CD4-positive, alpha-beta T cell (primary cell): ENCODE data around the gene MIER1. TPM values are rescaled to one million over a fixed set of nuclear protein-coding genes. Genes with fewer than 3 reads are reported as not detected.

Source experiments
- ATAC-seq: fragments of 200-7000 bp; cut with Tn5 transposase; one replicate; pipeline ENCODE4 v1.10.0; 2022; ENCODE audit warnings: mild to moderate bottlenecking; ENCODE audit not compliant: poor library complexity
- CTCF ChIA-PET: fragments of 350-600 bp; sonication (Branson Sonifier 250); formaldehyde crosslinking; loops from one replicate; lab custom pipeline; 2021; ENCODE audit warnings: antibody characterized with exemption, inconsistent platforms; lab: Charles Lee
- POLR2A ChIA-PET: fragments of 350-600 bp; sonication (Branson Sonifier 250); formaldehyde crosslinking; loops from one replicate; lab custom pipeline; 2021; ENCODE audit warnings: antibody characterized with exemption, inconsistent platforms; lab: Charles Lee
- DNase-seq, 14 experiments: peaks; one replicate each; pipeline ENCODE4 v3.0.0-alpha.2; 2013 to 2020; ENCODE audit warnings: mixed read lengths in 2 of 14
- H3K27ac ChIP-seq, 2 donors: one replicate each; pipeline versions ENCODE4 v1.5.1 to v1.7.0; 2013; ENCODE audit warnings: low read length in 2 of 2, low read depth in 1 of 2, mild to moderate bottlenecking in 1 of 2
- H3K27me3 ChIP-seq, 2 experiments: 1 replicate in 1 of 2; 2 replicates in 1 of 2; pipeline versions ENCODE4 v1.6.1 to v1.7.0; 2013; ENCODE audit warnings: low read length in 2 of 2, control low read depth in 1 of 2, mild to moderate bottlenecking in 1 of 2, moderate library complexity in 1 of 2; ENCODE audit not compliant: insufficient read depth in 2 of 2, control insufficient read depth in 1 of 2
- H3K36me3 ChIP-seq: one replicate; pipeline ENCODE4 v1.6.1; 2013; ENCODE audit warnings: low read length, control low read depth; ENCODE audit not compliant: insufficient read depth
- H3K4me1 ChIP-seq: one replicate; pipeline ENCODE4 v1.6.1; 2013; ENCODE audit warnings: low read length, control low read depth; ENCODE audit not compliant: insufficient read depth
- H3K4me3 ChIP-seq: one replicate; pipeline ENCODE4 v1.5.1; 2013; ENCODE audit warnings: mild to moderate bottlenecking, low read length, moderate library complexity
- H3K9me3 ChIP-seq, 2 experiments: 1 replicate in 1 of 2; 2 replicates in 1 of 2; pipeline versions ENCODE4 v1.6.1 to v1.7.0; 2013; ENCODE audit warnings: low read length in 2 of 2, mild to moderate bottlenecking in 2 of 2, control low read depth in 1 of 2, moderate library complexity in 1 of 2; ENCODE audit not compliant: control insufficient read depth in 1 of 2, insufficient read depth in 1 of 2
- H3K27ac Mint-ChIP-seq: one replicate; pipeline ENCODE4 v1.8.0; 2020; ENCODE audit warnings: mixed read lengths
- H3K27me3 Mint-ChIP-seq: one replicate; pipeline ENCODE4 v1.8.0; 2021; ENCODE audit warnings: mixed read lengths
- H3K36me3 Mint-ChIP-seq: one replicate; pipeline ENCODE4 v1.8.0; 2021; ENCODE audit warnings: low read depth, mixed read lengths
- H3K4me1 Mint-ChIP-seq: one replicate; pipeline ENCODE4 v1.8.0; 2021; ENCODE audit warnings: low read depth, mixed read lengths
- H3K4me3 Mint-ChIP-seq: one replicate; pipeline ENCODE4 v1.8.0; 2020; ENCODE audit warnings: mild to moderate bottlenecking, mixed read lengths
- H3K9me3 Mint-ChIP-seq: one replicate; pipeline ENCODE4 v1.8.0; 2020; ENCODE audit warnings: mixed read lengths
- intact Hi-C, 2 experiments: fragments of 100-400 bp; cut with DNase I in 1 of 2; cut with micrococcal nuclease in 1 of 2; formaldehyde crosslinking; loops; one replicate each; pipeline versions ENCODE4 v1.15.1 to v1.9.0; 2023 to 2025; cut with DNase I, micrococcal nuclease
- total RNA-seq, 174 experiments: library from RNA in 2 of 174; stranded (reverse) in 2 of 174; gene quantifications; one replicate each; pipeline ENCODE4 v1.2.3 and lab custom pipeline; 2021 to 2026
- TF ChIP-seq, protein P1 (sequence below): fragments of 200-600 bp; IDR thresholded peaks from one replicate; pipeline ENCODE4 v1.8.0; 2022; ENCODE audit warnings: antibody characterized with exemption, mild to moderate bottlenecking

MIER1 gene
- total RNA-seq, 2 experiments from 2014 or later: 106 to 107 TPM

DNA sequence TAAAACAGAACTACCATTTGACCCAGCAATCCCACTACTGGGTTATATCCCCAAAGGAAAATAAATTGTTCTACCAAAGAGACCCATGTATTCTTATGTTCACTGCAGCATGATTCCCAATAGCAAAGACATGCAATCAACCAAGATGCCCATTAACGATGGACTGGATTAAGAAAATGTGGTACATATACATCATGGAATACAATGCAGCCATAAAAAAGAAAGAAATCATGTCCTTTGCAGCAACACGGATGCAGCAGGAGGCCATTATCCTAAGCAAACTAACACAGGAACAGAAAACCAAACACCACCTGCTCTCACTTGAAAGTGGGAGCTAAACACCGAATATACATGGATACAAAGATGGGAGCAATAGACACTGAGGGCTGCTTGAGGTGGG is 85.0 kb downstream of the MIER1 start:
- ATAC-seq (no peak), DNase-seq (no peak)
- ChIA-PET CTCF (no interaction called here), POLR2A (no interaction called here)
- Mint-ChIP-seq H3K9me3 (no peaks in the 10 kb centered on the region), H3K4me1 (no peaks in the 10 kb centered on the region), H3K27ac (no peak overlapping the region), H3K27me3 (no peaks in the 10 kb centered on the region), H3K4me3 (no peak overlapping the region), H3K36me3 (peaks cover 92% of the 10 kb centered on the region)
- H3K27ac ChIP-seq: no peak overlapping the region
- no peaks in the 10 kb centered on the region for H3K9me3 ChIP-seq
- H3K4me3 ChIP-seq: no peak overlapping the region
- H3K4me1 ChIP-seq: no peaks in the 10 kb centered on the region
- intact Hi-C loops: no loop called here
- TF ChIP-seq, protein P1, sequence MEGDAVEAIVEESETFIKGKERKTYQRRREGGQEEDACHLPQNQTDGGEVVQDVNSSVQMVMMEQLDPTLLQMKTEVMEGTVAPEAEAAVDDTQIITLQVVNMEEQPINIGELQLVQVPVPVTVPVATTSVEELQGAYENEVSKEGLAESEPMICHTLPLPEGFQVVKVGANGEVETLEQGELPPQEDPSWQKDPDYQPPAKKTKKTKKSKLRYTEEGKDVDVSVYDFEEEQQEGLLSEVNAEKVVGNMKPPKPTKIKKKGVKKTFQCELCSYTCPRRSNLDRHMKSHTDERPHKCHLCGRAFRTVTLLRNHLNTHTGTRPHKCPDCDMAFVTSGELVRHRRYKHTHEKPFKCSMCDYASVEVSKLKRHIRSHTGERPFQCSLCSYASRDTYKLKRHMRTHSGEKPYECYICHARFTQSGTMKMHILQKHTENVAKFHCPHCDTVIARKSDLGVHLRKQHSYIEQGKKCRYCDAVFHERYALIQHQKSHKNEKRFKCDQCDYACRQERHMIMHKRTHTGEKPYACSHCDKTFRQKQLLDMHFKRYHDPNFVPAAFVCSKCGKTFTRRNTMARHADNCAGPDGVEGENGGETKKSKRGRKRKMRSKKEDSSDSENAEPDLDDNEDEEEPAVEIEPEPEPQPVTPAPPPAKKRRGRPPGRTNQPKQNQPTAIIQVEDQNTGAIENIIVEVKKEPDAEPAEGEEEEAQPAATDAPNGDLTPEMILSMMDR: no peak
- no peaks in the 10 kb centered on the region for H3K27me3 ChIP-seq
- H3K36me3 ChIP-seq: peaks cover 44% of the 10 kb centered on the region

DNA sequence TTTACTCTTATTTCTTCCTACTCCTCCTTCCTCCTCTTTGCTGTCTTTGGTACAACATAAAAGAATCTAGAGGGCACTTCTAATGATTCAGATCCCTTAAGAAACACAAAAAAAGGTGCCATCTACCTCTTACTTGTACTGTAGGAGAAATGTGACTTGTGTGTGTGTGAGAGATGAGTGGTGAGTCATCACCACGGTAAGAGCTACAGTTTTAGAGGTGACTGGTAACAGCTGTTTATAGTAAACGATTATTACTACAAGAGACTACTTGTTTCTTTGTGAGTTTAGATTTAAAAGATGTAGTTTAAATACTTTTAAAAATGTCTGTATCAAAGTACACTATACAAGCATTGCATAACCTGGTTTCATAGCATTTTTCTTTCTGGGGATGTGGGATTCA is 88.8 kb downstream of the MIER1 start:
- intact Hi-C loops: no loop called here
- no peaks in the 10 kb centered on the region for H3K27me3 ChIP-seq
- no peak overlapping the region for H3K4me3 ChIP-seq
- no peak for ATAC-seq
- ChIA-PET CTCF (no interaction called here), POLR2A (no interaction called here)
- TF ChIP-seq, protein P1: no peak
- peaks cover 0 to 3% of the 10 kb centered on the region in 2 experiments for H3K9me3 ChIP-seq
- H3K27ac ChIP-seq: no peak overlapping the region
- no peaks in the 10 kb centered on the region for H3K4me1 ChIP-seq
- H3K4me3 Mint-ChIP-seq: no peak overlapping the region
- H3K9me3 Mint-ChIP-seq: no peaks in the 10 kb centered on the region
- H3K4me1 Mint-ChIP-seq: no peaks in the 10 kb centered on the region
- H3K27ac Mint-ChIP-seq: no peak overlapping the region
- peaks cover 36% of the 10 kb centered on the region for H3K36me3 ChIP-seq
- peaks cover 78% of the 10 kb centered on the region for H3K36me3 Mint-ChIP-seq
- no peak for DNase-seq
- no peaks in the 10 kb centered on the region for H3K27me3 Mint-ChIP-seq

DNA sequence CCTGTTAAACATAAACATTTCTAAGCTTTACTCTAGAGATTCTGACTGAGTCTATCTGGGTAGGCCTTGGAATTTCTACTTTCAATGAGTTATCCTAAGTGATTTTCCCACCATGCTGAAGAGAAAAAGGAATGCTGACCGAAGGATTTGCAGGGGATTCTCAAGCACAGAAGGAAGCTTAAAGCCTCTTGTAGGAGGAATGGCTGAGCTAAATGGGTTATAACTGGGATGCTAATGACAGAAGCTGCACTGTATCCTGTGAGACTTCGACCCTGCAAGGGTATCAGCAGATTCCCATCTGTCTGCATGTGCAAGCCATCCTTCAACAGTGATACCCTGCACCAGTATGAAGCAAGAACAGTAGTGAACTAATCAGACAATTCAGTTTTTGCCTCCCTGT is 93.8 kb downstream of the MIER1 start:
- peaks cover 47% of the 10 kb centered on the region for H3K36me3 ChIP-seq
- TF ChIP-seq, protein P1: no peak
- Mint-ChIP-seq H3K4me1 (no peaks in the 10 kb centered on the region), H3K27me3 (no peaks in the 10 kb centered on the region), H3K9me3 (no peaks in the 10 kb centered on the region), H3K27ac (no peak overlapping the region), H3K4me3 (no peak overlapping the region), H3K36me3 (peaks cover 79% of the 10 kb centered on the region)
- H3K27me3 ChIP-seq: no peaks in the 10 kb centered on the region
- no peak overlapping the region for H3K27ac ChIP-seq
- ChIA-PET POLR2A (interaction anchor here (1.2 kb wide), 1 partner anchor 22 kb away, joined by 3 read pairs; no protein-coding TSS in a partner anchor), CTCF (no interaction called here)
- intact Hi-C loops: no loop called here
- no peak overlapping the region for H3K4me3 ChIP-seq
- DNase-seq: no peak
- peaks cover 0 to 3% of the 10 kb centered on the region in 2 experiments for H3K9me3 ChIP-seq
- ATAC-seq: no peak
- no peaks in the 10 kb centered on the region for H3K4me1 ChIP-seq
